ENCODE results near the gene N4BP2L1. TPM values are rescaled to one million over a fixed set of nuclear protein-coding genes. Genes with fewer than 3 reads are reported as not detected.

N4BP2L1 gene
- total and polyA plus RNA-seq, 2 of the 8 experiments (the other 6 are each of a cell fraction or from before 2014, with no cell fraction given), result 1.3 to 3.1 TPM

GRCh38 chr13:32454886-32455593 lies 27.1 kb upstream of the N4BP2L1 start:
- no peak overlapping the region for H2BK20ac ChIP-seq (ENCODE audit: low read length)
- no peak overlapping the region for H3K4me3 ChIP-seq (ENCODE audit: extremely low read depth in 1 of 4, insufficient read depth in 2 of 4, low read depth in 3 of 4, low read length in 4 of 4)
- TF ChIP-seq RXRA (IDR thresholded peaks at IDR 0.05; ENCODE audit: insufficient read depth, low read depth, low read length) (no peak), E2F6 (IDR thresholded peaks at IDR 0.05) (no peak)
- no peak overlapping the region for H3K56ac ChIP-seq (replicated peaks; ENCODE audit: insufficient read length, low read depth, low read length)
- ChIA-PET CTCF (ENCODE audit: partially characterized antibody) (interaction anchor here (0.6 to 1.3 kb wide), 3 partner anchors 9 to 21 kb away, joined by 3 read pairs; no protein-coding TSS in a partner anchor), POLR2A (ENCODE audit: partially characterized antibody) (interaction anchor here (0.6 to 2.3 kb wide), 2 partner anchors 27 to 155 kb away, joined by 3 to 6 read pairs; partner anchors contain the start of gene N4BP2L1)
- no peak overlapping the region for H3K23ac ChIP-seq (ENCODE audit: insufficient read length)
- H4K8ac ChIP-seq (ENCODE audit: extremely low read depth, insufficient read depth, low read length), result no peak overlapping the region
- H4K5ac ChIP-seq (ENCODE audit: insufficient read length, low read depth, low read length), result no peak overlapping the region
- 92% methylated on average over 8 of the region's 8 CpGs; no CpG with 5 or more reads in 1 of the 2 experiments for WGBS, 2 experiments (ENCODE audit: extremely low coverage in 1 of 2, insufficient coverage in 1 of 2, insufficient read length in 1 of 2, insufficient replicate concordance in 2 of 2, low coverage in 1 of 2, low lambda C conversion rate in 2 of 2, missing lambda C conversion rate in 1 of 2)
- H3K4me2 ChIP-seq (ENCODE audit: insufficient read depth in 1 of 2, low read depth in 2 of 2, low read length in 2 of 2), result no peak overlapping the region
- peaks cover 0 to 2% of the 10 kb centered on the region in 2 experiments; a peak in 1 of 4 replicates for H3K9me3 ChIP-seq (ENCODE audit: insufficient read depth in 2 of 2, low read depth in 1 of 2, low read length in 1 of 2)
- no peaks in the 10 kb centered on the region for H3K36me3 ChIP-seq (ENCODE audit: control insufficient read depth in 2 of 4, insufficient read depth in 4 of 4, low read length in 3 of 4)
- H3K27ac ChIP-seq (ENCODE audit: low read depth, low read length), result no peak overlapping the region
- 0 out of 2 replicates have a peak overlapping the region, but pooled peaks have one; percentile 38 for H2AFZ ChIP-seq (ENCODE audit: low read length)
- H3K27me3 ChIP-seq (replicated peaks in 1 of 4; ENCODE audit: control insufficient read depth in 3 of 4, extremely low read depth in 1 of 4, insufficient read depth in 3 of 4, low read length in 3 of 4), result no peaks in the 10 kb centered on the region
- H2BK120ac ChIP-seq (replicated peaks; ENCODE audit: low read depth, low read length), result no peak overlapping the region
- H3K23me2 ChIP-seq (ENCODE audit: low read depth, low read length), result no peaks in the 10 kb centered on the region
- no peak overlapping the region for H2BK15ac ChIP-seq (ENCODE audit: low read length)
- H3K4me1 ChIP-seq (replicated peaks in 1 of 4; ENCODE audit: control insufficient read depth in 3 of 4, insufficient read depth in 4 of 4, low read length in 3 of 4), result no peaks in the 10 kb centered on the region
- no peak overlapping the region for H4K91ac ChIP-seq (replicated peaks; ENCODE audit: insufficient read length, low read length)
- no peak overlapping the region for H3K14ac ChIP-seq (ENCODE audit: insufficient read length)
- H2BK12ac ChIP-seq (ENCODE audit: low read depth, low read length), result no peak overlapping the region
- no peaks in the 10 kb centered on the region for H3K79me2 ChIP-seq (ENCODE audit: control insufficient read depth in 1 of 2, insufficient read depth in 2 of 2, low read length in 2 of 2)
- H2AK5ac ChIP-seq (ENCODE audit: low read depth, low read length), result no peak overlapping the region
- H3K18ac ChIP-seq (ENCODE audit: extremely low read depth, low read length), result no peak overlapping the region
- no peaks in the 10 kb centered on the region for H3K79me1 ChIP-seq (ENCODE audit: low read depth, low read length)
- H3K4ac ChIP-seq (replicated peaks; ENCODE audit: insufficient read length, low read depth, low read length), result no peak overlapping the region
- no peak overlapping the region for H3K9ac ChIP-seq (replicated peaks in 1 of 4; ENCODE audit: extremely low read depth in 1 of 4, low read depth in 3 of 4, low read length in 3 of 4)
- no peak overlapping the region for H2BK5ac ChIP-seq (ENCODE audit: low read depth, low read length)
- FAIRE-seq, result no peak
- no peaks in the 10 kb centered on the region for H4K20me1 ChIP-seq (replicated peaks in 1 of 2; ENCODE audit: control insufficient read depth in 1 of 2, insufficient read depth in 2 of 2, low read length in 2 of 2)
- no peak for DNase-seq (ENCODE audit: low read depth in 1 of 2, low spot score in 2 of 2)

All from H1 (cell line).